Vagina (tissue), 2 donors: Measurements from ENCODE around the gene NCR3LG1.
"Not testable (repeated sequence)": the region's sequence is repeated elsewhere in the genome, so short reads cannot be mapped to it uniquely, and the experiment has no call there.

ENCODE experiments used
- POLR2A ChIP-seq, 2 donors: fragments of 450-650 bp; IDR thresholded peaks; one replicate each; pipeline ENCODE4 v1.6.1; 2017; ENCODE audit warnings: antibody characterized with exemption in 2 of 2, mild to moderate bottlenecking in 2 of 2, moderate library complexity in 2 of 2
- POLR2AphosphoS5 ChIP-seq, 2 donors: sonication (generic); formaldehyde crosslinking; IDR thresholded peaks; one replicate each; pipeline ENCODE4 v1.9.0; 2017; ENCODE audit warnings: antibody characterized with exemption in 2 of 2, mild to moderate bottlenecking in 2 of 2, low read depth in 1 of 2; ENCODE audit not compliant: insufficient read depth in 1 of 2
- TF ChIP-seq, protein P1 (sequence below), 3 experiments: fragments of 450-650 bp in 2 of 3; fragments of 200-600 bp in 1 of 3; sonication (generic) in 1 of 3; IDR thresholded peaks; one replicate each; pipeline ENCODE4 v1.5.1; 2017 to 2019; ENCODE audit warnings: antibody characterized with exemption in 3 of 3, mild to moderate bottlenecking in 2 of 3, moderate library complexity in 2 of 3

DNA sequence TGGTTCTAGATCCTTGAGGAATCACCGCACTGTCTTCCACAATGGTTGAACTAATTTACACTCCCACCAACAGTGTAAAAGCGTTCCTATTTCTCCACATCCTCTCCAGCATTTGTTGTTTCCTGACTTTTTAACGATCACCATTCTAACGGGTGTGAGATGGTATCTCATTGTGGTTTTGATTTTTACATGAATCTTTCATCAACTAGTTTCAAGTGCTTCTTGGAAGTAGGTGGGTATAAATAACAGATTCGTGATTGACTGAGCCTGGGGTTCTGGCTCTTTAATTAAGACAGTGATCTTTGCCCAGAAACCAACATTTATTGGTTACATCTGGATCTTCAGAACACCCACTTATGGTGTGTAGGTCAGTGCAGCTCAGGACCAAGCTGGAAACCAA is 74.6 kb downstream of the NCR3LG1 start:
- TF ChIP-seq, protein P1, sequence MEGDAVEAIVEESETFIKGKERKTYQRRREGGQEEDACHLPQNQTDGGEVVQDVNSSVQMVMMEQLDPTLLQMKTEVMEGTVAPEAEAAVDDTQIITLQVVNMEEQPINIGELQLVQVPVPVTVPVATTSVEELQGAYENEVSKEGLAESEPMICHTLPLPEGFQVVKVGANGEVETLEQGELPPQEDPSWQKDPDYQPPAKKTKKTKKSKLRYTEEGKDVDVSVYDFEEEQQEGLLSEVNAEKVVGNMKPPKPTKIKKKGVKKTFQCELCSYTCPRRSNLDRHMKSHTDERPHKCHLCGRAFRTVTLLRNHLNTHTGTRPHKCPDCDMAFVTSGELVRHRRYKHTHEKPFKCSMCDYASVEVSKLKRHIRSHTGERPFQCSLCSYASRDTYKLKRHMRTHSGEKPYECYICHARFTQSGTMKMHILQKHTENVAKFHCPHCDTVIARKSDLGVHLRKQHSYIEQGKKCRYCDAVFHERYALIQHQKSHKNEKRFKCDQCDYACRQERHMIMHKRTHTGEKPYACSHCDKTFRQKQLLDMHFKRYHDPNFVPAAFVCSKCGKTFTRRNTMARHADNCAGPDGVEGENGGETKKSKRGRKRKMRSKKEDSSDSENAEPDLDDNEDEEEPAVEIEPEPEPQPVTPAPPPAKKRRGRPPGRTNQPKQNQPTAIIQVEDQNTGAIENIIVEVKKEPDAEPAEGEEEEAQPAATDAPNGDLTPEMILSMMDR (IDR thresholded peaks at IDR 0.05), result not testable (repeated sequence)
- TF ChIP-seq POLR2AphosphoS5 (IDR thresholded peaks at IDR 0.05; ENCODE audit: insufficient read depth in 1 of 2, low read depth in 1 of 2); POLR2A (IDR thresholded peaks at IDR 0.05): not testable (repeated sequence)
